Dendritic cell treated with granulocyte-macrophage colony-stimulating factor and Interleukin-4, amounts not matched to agents 40 ng/mL and 50 ng/mL, for 4 days (primary cell): Measurements from ENCODE around the gene EP400.

Experiments
- H3K27ac Mint-ChIP-seq: one replicate; pipeline ENCODE4 v1.8.0; 2022; ENCODE audit warnings: mild to moderate bottlenecking, mixed read lengths
- H3K27me3 Mint-ChIP-seq: one replicate; pipeline ENCODE4 v1.8.0; 2022; ENCODE audit warnings: mild to moderate bottlenecking, mixed read lengths
- H3K36me3 Mint-ChIP-seq: one replicate; pipeline ENCODE4 v1.8.0; 2022; ENCODE audit warnings: low read depth, mixed read lengths
- H3K4me1 Mint-ChIP-seq: one replicate; pipeline ENCODE4 v1.8.0; 2022; ENCODE audit warnings: low read depth, mixed read lengths
- H3K4me3 Mint-ChIP-seq: one replicate; pipeline ENCODE4 v1.8.0; 2022; ENCODE audit warnings: mild to moderate bottlenecking, moderate library complexity, mixed read lengths
- H3K9me3 Mint-ChIP-seq: one replicate; pipeline ENCODE4 v1.8.0; 2022; ENCODE audit warnings: mixed read lengths
- intact Hi-C: fragments of 100-400 bp; cut with micrococcal nuclease; formaldehyde crosslinking; loops from one replicate; pipeline ENCODE4 v1.15.0; 2022

Gene EP400, protein sequence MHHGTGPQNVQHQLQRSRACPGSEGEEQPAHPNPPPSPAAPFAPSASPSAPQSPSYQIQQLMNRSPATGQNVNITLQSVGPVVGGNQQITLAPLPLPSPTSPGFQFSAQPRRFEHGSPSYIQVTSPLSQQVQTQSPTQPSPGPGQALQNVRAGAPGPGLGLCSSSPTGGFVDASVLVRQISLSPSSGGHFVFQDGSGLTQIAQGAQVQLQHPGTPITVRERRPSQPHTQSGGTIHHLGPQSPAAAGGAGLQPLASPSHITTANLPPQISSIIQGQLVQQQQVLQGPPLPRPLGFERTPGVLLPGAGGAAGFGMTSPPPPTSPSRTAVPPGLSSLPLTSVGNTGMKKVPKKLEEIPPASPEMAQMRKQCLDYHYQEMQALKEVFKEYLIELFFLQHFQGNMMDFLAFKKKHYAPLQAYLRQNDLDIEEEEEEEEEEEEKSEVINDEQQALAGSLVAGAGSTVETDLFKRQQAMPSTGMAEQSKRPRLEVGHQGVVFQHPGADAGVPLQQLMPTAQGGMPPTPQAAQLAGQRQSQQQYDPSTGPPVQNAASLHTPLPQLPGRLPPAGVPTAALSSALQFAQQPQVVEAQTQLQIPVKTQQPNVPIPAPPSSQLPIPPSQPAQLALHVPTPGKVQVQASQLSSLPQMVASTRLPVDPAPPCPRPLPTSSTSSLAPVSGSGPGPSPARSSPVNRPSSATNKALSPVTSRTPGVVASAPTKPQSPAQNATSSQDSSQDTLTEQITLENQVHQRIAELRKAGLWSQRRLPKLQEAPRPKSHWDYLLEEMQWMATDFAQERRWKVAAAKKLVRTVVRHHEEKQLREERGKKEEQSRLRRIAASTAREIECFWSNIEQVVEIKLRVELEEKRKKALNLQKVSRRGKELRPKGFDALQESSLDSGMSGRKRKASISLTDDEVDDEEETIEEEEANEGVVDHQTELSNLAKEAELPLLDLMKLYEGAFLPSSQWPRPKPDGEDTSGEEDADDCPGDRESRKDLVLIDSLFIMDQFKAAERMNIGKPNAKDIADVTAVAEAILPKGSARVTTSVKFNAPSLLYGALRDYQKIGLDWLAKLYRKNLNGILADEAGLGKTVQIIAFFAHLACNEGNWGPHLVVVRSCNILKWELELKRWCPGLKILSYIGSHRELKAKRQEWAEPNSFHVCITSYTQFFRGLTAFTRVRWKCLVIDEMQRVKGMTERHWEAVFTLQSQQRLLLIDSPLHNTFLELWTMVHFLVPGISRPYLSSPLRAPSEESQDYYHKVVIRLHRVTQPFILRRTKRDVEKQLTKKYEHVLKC (N-terminal part only)

DNA sequence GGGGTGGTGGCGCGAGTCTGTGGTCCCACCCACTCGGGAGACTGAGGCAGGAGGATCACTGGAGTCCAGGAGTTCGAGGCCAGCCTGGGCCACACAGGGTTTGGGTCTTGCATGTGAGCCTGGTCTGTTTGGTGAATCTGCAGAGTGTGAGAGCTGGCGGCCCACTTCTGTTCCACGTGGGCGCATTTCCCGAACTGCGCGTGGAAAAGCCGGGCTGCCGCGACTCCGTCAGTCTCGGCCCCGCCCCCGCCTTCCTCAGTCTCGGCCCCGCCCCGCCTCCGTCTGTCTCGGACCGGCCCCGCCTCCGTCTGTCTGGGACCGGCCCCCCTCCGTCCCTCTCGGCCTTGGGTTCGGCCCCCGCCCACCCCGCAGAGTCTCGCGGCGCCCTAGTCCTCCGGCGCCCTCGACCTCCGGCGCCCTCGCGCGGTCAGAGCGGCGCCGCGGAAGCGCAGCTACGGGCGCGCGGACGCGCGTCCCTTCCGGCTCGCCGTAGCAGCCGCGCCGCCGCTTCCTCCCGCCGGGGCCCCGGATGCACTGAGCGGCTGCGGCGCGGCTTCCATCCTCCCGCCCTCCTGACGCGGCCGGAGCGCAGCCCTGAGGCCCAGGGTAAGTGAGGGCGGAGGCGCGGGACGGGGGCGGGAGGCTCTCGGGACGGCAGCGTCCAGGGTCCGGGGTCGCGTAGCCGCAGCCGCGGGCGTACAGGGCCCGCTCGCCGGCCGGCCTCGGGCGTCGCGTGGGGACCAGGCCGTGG lies at the start of gene EP400:
EP400 (plus strand) TSS at position 512 of the 751 bp plus-strand sequence. CDS start 10,678 bp downstream, outside the sequence.
- Mint-ChIP-seq H3K4me3 (peak within 1 kb of the TSS; percentile 90), H3K4me1 (peaks cover 36% of the 10 kb centered on the region), H3K9me3 (no peaks in the 10 kb centered on the region), H3K27ac (peak within 1 kb of the TSS; percentile 81), H3K36me3 (peaks cover 14% of the 10 kb centered on the region), H3K27me3 (no peaks in the 10 kb centered on the region)
- intact Hi-C loops, result loop anchor here (1.0 to 5.0 kb wide), 3 partner anchors 20 to 117 kb away; partner anchors contain the start of gene PUS1

DNA sequence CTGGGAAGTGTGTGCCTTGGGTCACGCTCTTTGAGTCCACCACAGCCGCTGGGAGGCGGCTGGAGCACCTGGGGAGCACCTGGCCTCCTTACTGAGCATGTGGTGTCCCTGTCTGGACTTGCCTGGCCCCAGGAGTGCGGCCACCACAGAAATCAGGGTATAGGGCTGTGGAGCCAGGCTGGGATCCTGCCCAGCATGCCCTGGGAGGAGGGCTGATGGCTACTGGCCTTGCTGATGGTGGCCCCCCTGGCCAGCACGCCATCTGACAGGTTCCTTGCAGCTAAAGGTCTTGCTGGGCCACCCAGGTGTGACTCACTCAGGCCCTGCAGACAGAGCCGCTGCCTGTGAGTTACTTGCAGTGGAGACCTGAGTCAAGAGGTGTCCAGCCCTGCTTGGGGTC lies 49.3 kb upstream of the EP400 start:
- Mint-ChIP-seq H3K4me1 (peaks cover 30% of the 10 kb centered on the region), H3K4me3 (no peak overlapping the region), H3K27me3 (no peaks in the 10 kb centered on the region), H3K9me3 (no peaks in the 10 kb centered on the region), H3K27ac (no peak overlapping the region), H3K36me3 (peaks cover 82% of the 10 kb centered on the region)
- intact Hi-C loops, result no loop called here

DNA sequence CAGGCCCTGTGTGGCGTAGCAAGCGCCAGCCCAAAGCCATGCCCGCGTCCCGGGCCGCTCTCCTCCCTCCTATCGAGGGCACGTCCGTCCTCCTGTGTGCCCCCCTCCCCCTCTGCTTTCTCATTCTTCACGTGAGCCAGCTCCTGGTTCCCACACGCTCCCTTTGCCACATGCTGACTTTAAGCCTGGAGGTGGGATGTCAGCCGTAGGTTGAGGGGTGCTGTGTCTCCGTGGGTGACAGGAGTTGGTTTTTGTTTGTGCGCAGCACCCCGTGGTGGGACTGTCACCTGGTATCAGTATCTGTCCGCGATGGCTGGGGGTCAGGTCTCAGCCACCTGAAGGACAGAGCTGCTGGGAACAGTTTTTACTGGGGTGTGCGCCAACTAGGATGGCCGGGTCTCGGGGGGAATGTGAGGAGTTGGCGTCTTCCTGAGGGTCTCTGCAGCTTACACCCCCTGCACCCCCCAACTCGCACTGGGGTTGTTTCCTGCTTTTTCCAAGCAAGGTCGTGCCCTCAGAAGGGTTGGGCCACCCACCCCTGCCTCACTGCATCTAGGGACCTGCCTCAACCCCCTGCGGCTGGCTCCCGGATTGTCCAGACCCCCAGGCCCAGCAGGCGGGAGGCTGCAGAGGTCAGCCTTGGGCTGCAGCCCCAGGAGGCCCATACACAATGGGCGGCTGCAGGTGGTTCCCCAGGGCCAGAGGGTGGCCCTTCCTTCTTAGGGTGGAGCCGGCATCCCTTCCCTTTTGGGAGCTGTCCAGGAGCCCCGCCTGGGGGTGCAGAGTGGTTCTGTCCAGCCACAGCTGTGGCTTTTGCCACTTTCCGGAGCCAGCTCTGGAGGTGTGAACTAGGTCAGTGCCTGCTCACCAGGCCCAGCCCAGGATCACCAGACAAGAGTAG lies 48.1 kb upstream of the EP400 start:
- intact Hi-C loops, result no loop called here
- H3K4me1 Mint-ChIP-seq, result peaks cover 22% of the 10 kb centered on the region
- H3K36me3 Mint-ChIP-seq, result peaks cover 87% of the 10 kb centered on the region
- no peaks in the 10 kb centered on the region for H3K9me3 Mint-ChIP-seq
- H3K27ac Mint-ChIP-seq, result no peak overlapping the region
- H3K4me3 Mint-ChIP-seq, result no peak overlapping the region
- H3K27me3 Mint-ChIP-seq, result no peaks in the 10 kb centered on the region

DNA sequence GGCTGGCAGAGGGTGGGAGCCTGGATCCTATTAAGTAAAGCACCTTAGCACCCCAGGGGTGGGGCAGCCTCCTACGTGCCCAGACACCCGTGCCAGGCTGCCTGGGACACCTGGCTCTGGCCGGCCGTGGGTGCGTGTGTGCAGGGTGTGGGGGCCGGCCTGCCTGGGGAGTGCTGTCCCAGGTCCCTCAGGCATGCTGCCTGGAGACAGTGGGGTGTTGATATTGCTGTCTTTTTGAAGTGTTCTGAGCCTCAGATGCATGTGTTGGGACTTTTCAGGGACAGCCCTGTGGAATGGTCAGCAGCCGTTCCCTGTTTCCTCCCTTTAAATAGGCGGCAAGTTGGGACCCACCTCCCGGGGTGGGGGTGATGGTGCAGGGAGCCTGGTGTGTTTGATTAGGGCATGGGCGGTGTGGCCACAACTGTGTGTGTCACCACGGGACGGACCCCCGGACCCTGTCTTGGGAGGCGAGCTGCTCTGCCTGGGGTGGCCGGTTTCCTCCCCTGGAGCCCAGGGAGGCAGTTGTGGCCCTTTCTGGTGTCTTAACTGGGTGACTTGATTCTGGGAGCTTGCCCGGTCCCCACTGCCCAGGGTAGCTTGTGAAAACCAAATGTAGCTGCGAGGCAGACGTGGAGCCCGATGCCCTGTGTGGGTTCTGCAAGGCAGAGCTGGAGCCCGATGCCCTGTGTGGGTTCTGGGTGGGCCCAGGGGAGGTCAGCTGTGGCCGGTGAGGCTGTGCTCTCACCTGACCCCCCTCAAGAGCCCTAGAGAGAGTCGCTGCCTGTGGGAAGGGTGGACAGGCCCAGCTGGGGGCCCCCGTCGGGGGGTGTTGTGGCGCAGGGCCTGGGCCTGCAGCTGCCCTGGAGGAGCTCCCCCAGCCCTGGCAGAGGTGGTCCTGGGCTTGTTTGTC lies 47.2 kb upstream of the EP400 start:
- H3K27ac Mint-ChIP-seq, result no peak overlapping the region
- no peaks in the 10 kb centered on the region for H3K9me3 Mint-ChIP-seq
- peaks cover 87% of the 10 kb centered on the region for H3K36me3 Mint-ChIP-seq
- peaks cover 14% of the 10 kb centered on the region for H3K4me1 Mint-ChIP-seq
- no peaks in the 10 kb centered on the region for H3K27me3 Mint-ChIP-seq
- intact Hi-C loops, result no loop called here
- no peak overlapping the region for H3K4me3 Mint-ChIP-seq

DNA sequence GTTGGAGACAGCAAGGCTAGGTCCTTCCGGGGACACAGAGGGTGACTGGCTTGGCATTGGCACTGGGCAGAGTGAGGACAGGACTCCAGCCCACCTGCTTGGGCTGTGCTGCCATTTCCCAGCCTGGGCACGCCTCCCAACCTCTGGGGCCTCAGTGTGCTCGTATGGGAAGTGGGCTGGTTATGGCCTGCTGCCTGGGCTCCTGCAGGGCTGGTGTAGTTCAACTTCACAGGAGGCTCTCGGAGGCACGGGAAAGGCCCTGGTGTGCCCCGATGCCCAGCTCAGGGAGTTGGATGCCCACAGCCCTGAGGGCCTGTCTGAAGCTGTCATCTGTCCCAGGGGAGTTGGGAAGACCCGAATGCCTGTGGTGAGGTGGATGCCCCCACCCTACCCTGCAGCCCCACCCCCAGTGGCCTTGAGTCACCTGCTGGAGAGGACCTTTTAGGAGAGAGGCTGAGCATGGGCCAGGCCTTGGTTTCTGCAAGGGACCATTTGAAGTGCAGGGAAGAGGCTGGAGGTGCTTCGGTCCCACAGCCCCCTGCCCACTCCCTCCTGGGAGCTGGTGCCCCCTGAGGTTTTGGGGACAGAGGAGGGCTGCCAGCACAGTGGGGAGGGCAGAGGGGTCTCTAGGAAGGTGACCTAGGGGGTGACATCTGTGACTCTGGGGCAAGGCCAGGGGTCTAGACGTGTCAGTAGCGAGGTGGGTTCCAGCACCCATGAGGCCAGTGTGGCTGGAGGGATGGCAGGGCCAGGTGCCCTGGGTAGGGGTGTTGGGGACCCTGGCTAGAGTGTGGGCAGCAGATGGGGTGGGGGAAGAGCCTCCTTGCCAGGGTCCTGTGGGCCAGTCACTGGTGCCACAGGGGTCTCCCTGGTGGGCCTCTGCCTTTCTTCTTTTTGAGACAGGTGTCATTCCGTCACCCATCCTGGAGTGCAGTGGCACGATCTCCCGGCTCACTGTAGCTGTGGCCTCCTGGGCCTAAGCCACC lies 46.2 kb upstream of the EP400 start:
- intact Hi-C loops, result no loop called here
- Mint-ChIP-seq H3K4me3 (no peak overlapping the region), H3K4me1 (peaks cover 14% of the 10 kb centered on the region), H3K27me3 (no peaks in the 10 kb centered on the region), H3K9me3 (no peaks in the 10 kb centered on the region), H3K27ac (no peak overlapping the region), H3K36me3 (peaks cover 87% of the 10 kb centered on the region)

DNA sequence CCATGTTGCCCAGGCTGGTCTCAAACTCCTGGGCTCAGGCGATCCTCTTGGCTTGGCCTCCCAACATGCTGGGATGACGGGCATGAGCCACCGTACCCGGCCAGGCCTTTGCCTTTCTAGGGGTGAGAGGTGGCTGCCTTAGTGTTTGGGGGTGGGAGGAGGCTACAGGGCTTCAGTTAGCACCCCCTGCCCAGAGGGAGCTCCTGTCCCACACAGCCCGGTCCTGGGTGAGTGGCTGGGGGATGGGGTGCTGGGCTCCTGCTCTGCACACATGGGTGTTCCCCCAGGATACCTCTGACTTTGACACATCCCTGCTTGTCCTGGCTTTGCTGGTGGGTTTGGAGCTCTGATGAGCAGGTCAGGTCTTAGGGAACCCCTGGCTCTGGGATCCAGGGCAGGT lies 45.4 kb upstream of the EP400 start:
- Mint-ChIP-seq H3K9me3 (no peaks in the 10 kb centered on the region), H3K27me3 (no peaks in the 10 kb centered on the region), H3K36me3 (peaks cover 92% of the 10 kb centered on the region), H3K27ac (no peak overlapping the region), H3K4me3 (no peak overlapping the region), H3K4me1 (peaks cover 14% of the 10 kb centered on the region)
- intact Hi-C loops, result no loop called here

DNA sequence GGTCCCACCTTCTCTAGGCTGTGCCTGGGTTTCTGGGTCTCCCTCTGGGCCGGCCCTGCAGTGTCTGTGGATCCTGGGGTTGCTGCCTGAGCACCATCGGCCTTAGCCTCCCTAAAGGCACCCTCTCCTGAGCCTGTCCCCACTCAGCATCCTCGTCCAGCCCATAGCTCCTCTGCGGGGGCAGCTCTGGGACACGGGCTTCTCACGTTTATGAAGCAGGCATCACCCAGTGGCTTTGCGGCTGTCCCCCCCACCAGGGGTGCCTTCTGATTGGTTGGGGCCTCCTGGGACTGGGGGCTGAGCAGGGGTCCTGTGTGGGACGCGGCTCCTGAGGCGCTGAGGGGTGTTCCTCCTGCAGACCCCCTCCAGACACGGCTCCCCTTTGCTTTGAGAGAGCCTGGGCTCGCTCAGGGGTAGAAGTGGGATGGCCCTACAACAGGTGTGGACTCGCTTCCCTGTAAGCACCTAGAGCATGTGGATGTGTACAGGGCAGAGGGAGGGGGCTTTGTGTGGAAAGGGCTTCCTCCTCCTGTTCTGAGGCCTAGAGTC lies 44.6 kb upstream of the EP400 start:
- Mint-ChIP-seq H3K4me3 (no peak overlapping the region), H3K27me3 (no peaks in the 10 kb centered on the region), H3K9me3 (no peaks in the 10 kb centered on the region), H3K36me3 (peaks cover 94% of the 10 kb centered on the region), H3K27ac (no peak overlapping the region), H3K4me1 (peaks cover 14% of the 10 kb centered on the region)
- intact Hi-C loops, result no loop called here

DNA sequence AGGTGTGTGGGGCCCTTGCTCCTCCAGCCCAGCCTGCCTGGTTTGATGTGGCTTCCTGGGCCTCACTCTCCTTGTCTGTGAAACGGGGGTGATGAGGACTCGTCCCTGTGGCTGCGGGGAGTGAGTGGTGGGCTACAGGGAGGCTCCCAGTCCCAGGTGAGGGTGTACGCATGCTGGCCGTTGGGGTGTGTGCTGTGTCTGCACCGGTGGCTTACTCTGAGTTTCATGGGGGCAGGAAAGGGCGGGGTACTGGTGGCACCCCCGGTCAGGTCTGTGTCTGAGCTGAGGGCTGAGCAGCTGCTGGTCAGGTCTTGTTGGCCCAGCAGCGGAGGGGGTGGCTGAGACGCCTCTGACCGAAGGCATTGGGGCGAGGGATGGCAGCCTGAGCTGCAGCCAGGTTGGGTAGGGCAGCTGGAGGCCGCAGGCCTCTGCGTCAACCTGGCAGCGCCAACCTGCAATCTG lies 44.1 kb upstream of the EP400 start:
- intact Hi-C loops, result no loop called here
- H3K36me3 Mint-ChIP-seq, result peaks cover 94% of the 10 kb centered on the region
- no peaks in the 10 kb centered on the region for H3K9me3 Mint-ChIP-seq
- H3K4me1 Mint-ChIP-seq, result peaks cover 14% of the 10 kb centered on the region
- H3K27ac Mint-ChIP-seq, result no peak overlapping the region
- H3K4me3 Mint-ChIP-seq, result no peak overlapping the region
- H3K27me3 Mint-ChIP-seq, result no peaks in the 10 kb centered on the region

DNA sequence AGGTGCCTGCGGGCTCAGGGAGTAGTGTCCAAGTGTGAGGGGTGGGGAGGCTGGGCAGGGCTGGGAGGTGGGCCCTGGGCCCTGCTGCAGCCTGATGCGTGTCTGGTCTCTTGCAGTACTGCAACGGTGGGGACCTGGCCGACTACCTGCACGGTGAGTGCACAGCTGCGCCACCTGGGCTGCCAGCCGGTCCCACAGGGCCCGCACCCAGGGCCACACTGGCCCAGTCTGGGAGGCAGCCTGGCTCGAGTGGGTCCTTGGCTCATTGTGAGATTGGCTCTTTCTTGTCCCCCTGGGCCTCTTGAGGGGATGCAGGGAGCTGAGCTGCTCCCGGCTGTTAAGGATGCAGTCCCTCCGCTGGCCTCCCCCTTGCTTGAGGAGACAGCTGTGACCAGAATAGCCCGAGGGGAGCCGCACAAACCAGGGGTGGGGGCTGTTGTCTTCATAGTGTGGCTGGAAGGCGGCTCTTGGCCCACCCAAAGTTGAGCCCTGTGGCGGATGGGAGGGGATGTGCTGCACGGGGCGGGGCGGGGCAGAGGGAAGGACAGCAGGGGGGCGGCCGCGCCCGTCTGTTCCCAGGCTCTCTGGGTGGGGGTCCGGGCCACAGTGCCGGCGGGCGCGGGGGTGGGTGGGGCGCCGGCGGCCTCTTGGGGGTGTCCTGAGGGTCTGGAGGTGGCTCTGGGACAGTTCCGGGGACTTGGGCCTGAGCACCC lies 42.2 kb upstream of the EP400 start:
- Mint-ChIP-seq H3K9me3 (no peaks in the 10 kb centered on the region), H3K27ac (no peak overlapping the region), H3K36me3 (peaks cover 95% of the 10 kb centered on the region), H3K4me1 (peaks cover 5% of the 10 kb centered on the region), H3K27me3 (no peaks in the 10 kb centered on the region), H3K4me3 (no peak overlapping the region)
- intact Hi-C loops, result no loop called here
